ENCODE results near the gene STYXL1. TPM values are rescaled to one million over a fixed set of nuclear protein-coding genes. Genes with fewer than 3 reads are reported as not detected.

Gene STYXL1
- total and polyA plus RNA-seq, 4 donors, result 16.4 to 27.5 (median 17.1) TPM

- TF ChIP-seq JUND (IDR thresholded peaks at IDR 0.05), result no peak
- TF ChIP-seq FOXA2 (IDR thresholded peaks at IDR 0.05), result no peak
- no peak for TF ChIP-seq ATF3 (IDR thresholded peaks at IDR 0.05)
- TF ChIP-seq YY1 (IDR thresholded peaks at IDR 0.05), result no peak
- TF ChIP-seq NR2F2 (IDR thresholded peaks at IDR 0.05), result no peak
- TF ChIP-seq HNF4G (IDR thresholded peaks at IDR 0.05), result no peak
- no peak for TF ChIP-seq FOXA1 (IDR thresholded peaks at IDR 0.05)
- TF ChIP-seq GABPA (IDR thresholded peaks at IDR 0.05 in 1 of 2, conservative IDR thresholded peaks at IDR 0.05 in 1 of 2), result no peak
- TF ChIP-seq ZBTB33 (IDR thresholded peaks at IDR 0.05), result no peak
- TF ChIP-seq RAD21 (IDR thresholded peaks at IDR 0.05), result no peak
- TF ChIP-seq CTCF (IDR thresholded peaks at IDR 0.05; ENCODE audit: low read depth, low read length, missing input control), result no peak
- TF ChIP-seq REST (IDR thresholded peaks at IDR 0.05), result no peak
- no peak for TF ChIP-seq EGR1 (IDR thresholded peaks at IDR 0.05; ENCODE audit: low read depth in 2 of 2)
- WGBS, result 97% methylated on average over 6 of the region's 6 CpGs
- Histone ChIP-seq H3K9me3 (ENCODE audit: control insufficient read depth in 4 of 4, low read length in 3 of 4) (no peaks in the 10 kb centered on the region), H3K27ac (ENCODE audit: low read depth in 1 of 2, low read length in 2 of 2) (no peak overlapping the region), H3K4me1 (ENCODE audit: control insufficient read depth in 4 of 4, insufficient read depth in 4 of 4, low read length in 3 of 4) (no peaks in the 10 kb centered on the region), H3K9ac (ENCODE audit: low read depth in 1 of 2, low read length in 2 of 2) (no peak overlapping the region), H3K4me3 (ENCODE audit: low read depth in 1 of 3, low read length in 3 of 3) (no peak overlapping the region), H3K36me3 (ENCODE audit: control insufficient read depth in 4 of 4, insufficient read depth in 3 of 4, low read depth in 1 of 4, low read length in 3 of 4) (peaks cover 4 to 29% (median 13%) of the 10 kb centered on the region in 4 donors), H3K27me3 (ENCODE audit: control insufficient read depth in 4 of 4, insufficient read depth in 4 of 4, low read length in 3 of 4) (no peaks in the 10 kb centered on the region)
- DNase-seq (ENCODE audit: low spot score), result no peak
These were observed 45.7 kb downstream of the STYXL1 start for GRCh38 chr7:76002139-76002538.

GRCh38 chr7:76000566-76000965 is 47.2 kb downstream of the STYXL1 start:
- no peak for DNase-seq (ENCODE audit: low spot score)
- TF ChIP-seq HNF4A (conservative IDR thresholded peaks at IDR 0.05) (no peak), ATF3 (IDR thresholded peaks at IDR 0.05) (no peak), FOXA1 (IDR thresholded peaks at IDR 0.05) (no peak), GABPA (IDR thresholded peaks at IDR 0.05 in 1 of 2, conservative IDR thresholded peaks at IDR 0.05 in 1 of 2) (no peak), FOXA2 (IDR thresholded peaks at IDR 0.05) (no peak), MAX (IDR thresholded peaks at IDR 0.05) (no peak), CTCF (IDR thresholded peaks at IDR 0.05; ENCODE audit: low read depth, low read length, missing input control) (no peak), YY1 (IDR thresholded peaks at IDR 0.05) (no peak), RXRA (IDR thresholded peaks at IDR 0.05) (no peak), REST (IDR thresholded peaks at IDR 0.05) (no peak)

More at GRCh38 chr7:76000566-76000965, 47.2 kb downstream of the STYXL1 start:
- 97% methylated on average over 11 of the region's 11 CpGs for WGBS
- Histone ChIP-seq H3K27ac (ENCODE audit: low read depth in 1 of 2, low read length in 2 of 2) (no peak overlapping the region), H3K4me3 (ENCODE audit: low read depth in 1 of 3, low read length in 3 of 3) (no peak overlapping the region), H3K9ac (ENCODE audit: low read depth in 1 of 2, low read length in 2 of 2) (no peak overlapping the region), H3K9me3 (ENCODE audit: control insufficient read depth in 4 of 4, low read length in 3 of 4) (no peaks in the 10 kb centered on the region), H3K27me3 (ENCODE audit: control insufficient read depth in 4 of 4, insufficient read depth in 4 of 4, low read length in 3 of 4) (no peaks in the 10 kb centered on the region), H3K4me1 (ENCODE audit: control insufficient read depth in 4 of 4, insufficient read depth in 4 of 4, low read length in 3 of 4) (peaks cover 0 to 2% (median under 1%) of the 10 kb centered on the region in 4 donors), H3K36me3 (ENCODE audit: control insufficient read depth in 4 of 4, insufficient read depth in 3 of 4, low read depth in 1 of 4, low read length in 3 of 4) (peaks cover 4 to 28% (median 13%) of the 10 kb centered on the region in 4 donors)

Measured in liver (tissue), 9 donors.